Mucosa of stomach (tissue), 1 donor: ENCODE results near the gene MAL.

ENCODE experiments used
- H3K27me3 ChIP-seq: one replicate; pipeline ENCODE4 v1.7.0; 2013; ENCODE audit warnings: mild to moderate bottlenecking, low read length; ENCODE audit not compliant: control insufficient read depth, insufficient read depth
- H3K36me3 ChIP-seq: one replicate; pipeline ENCODE4 v1.7.0; 2013; ENCODE audit warnings: low read length; ENCODE audit not compliant: control insufficient read depth, insufficient read depth
- H3K4me1 ChIP-seq: one replicate; pipeline ENCODE4 v1.7.0; 2013; ENCODE audit warnings: mild to moderate bottlenecking, low read length; ENCODE audit not compliant: control insufficient read depth, insufficient read depth
- H3K4me3 ChIP-seq: one replicate; pipeline ENCODE4 v1.7.0; 2013; ENCODE audit warnings: low read length
- H3K9ac ChIP-seq: one replicate; pipeline ENCODE4 v1.7.0; 2013; ENCODE audit warnings: mild to moderate bottlenecking, low read length, moderate library complexity
- H3K9me3 ChIP-seq: one replicate; pipeline ENCODE4 v1.7.0; 2013; ENCODE audit warnings: mild to moderate bottlenecking, low read length, moderate library complexity; ENCODE audit not compliant: control insufficient read depth
- donor health status: Pancreatic carcinoma.

The MAL gene

DNA sequence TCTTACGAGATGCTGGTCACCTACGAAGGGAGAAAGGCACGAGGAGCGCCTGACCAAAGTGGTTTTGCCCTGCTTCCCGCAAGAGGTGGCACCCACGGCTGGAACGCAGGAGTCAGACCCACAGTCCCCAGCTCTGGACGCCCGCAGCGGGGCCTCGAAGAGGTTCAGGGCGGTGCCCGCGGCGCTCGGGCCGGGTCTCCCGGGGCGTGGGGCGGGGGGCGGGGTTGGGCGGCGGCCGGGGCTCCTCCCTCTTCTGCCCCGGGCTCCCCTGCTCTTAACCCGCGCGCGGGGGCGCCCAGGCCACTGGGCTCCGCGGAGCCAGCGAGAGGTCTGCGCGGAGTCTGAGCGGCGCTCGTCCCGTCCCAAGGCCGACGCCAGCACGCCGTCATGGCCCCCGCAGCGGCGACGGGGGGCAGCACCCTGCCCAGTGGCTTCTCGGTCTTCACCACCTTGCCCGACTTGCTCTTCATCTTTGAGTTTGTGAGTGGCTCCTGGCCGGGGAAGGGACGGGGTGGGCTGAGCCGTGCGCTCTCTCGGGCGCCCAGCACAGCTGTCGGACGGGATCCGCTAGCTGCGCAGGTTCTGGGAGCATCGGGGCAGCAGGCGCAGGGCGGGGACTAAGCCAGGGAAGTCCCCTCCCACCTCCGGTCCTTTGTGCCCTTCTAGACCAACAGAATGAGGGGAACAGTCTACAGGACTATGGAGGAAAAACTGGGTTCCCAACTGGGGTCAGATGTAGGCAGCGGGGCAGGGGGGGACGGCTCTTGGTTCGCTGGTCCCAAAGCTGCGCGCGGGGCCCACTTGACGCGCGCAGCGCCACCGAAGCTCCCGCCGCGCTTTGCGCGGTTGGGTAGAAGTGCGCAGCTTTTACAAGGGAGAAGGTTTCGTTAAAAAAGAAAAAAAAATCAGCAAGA is at the start of gene MAL:
Gene MAL, plus strand, starts transcription at position 303 of the 914 bp plus-strand sequence. Its CDS starts 85 bp downstream, at position 388.
- H3K4me3 ChIP-seq, result peak within 1 kb of the TSS; percentile 35
- H3K9ac ChIP-seq, result peak within 1 kb of the TSS; percentile 73
- no peaks in the 10 kb centered on the region for H3K36me3 ChIP-seq
- H3K27me3 ChIP-seq, result peaks cover 48% of the 10 kb centered on the region
- no peaks in the 10 kb centered on the region for H3K9me3 ChIP-seq
- peaks cover 29% of the 10 kb centered on the region for H3K4me1 ChIP-seq

DNA sequence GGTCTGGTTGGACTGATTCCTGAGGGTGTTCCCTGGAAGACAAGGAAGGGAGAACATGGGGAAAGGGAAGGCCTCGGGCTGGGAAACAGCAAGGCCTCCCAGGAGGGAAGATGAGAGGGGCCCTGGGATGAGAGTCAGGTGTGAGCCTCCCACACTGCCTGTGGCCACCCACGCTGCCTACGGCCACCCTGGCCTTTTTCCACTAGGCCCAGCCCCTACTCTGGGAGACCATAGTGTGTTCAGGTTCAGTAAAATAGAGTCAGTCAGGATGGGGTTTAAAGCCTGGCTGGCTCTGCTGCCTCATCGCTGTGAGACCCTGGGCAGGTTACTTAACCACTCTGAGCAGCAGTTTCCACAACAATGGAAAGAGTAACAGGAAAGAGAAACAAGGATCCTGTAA is 47.7 kb upstream of the MAL start:
- H3K9me3 ChIP-seq, result no peaks in the 10 kb centered on the region
- H3K36me3 ChIP-seq, result no peaks in the 10 kb centered on the region
- H3K27me3 ChIP-seq, result no peaks in the 10 kb centered on the region
- no peaks in the 10 kb centered on the region for H3K4me1 ChIP-seq
- no peak overlapping the region for H3K9ac ChIP-seq
- H3K4me3 ChIP-seq, result no peak overlapping the region

DNA sequence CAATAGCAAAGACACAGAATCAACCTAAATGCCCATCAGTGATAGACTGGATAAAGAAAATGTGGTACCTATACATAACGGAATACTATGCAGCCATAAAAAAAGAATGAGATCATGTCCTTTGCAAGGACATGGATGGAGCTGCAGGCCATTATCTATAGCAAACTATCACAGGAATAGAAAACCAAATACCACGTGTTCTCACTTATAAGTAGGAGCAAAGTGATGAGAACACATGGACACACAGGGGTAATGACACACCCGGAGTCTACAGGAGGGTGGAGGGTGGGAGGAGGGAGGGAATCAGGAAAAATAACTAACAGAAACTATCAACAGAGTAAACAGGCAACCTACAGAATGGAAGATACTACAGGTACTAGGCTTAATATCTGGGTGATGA is 46.6 kb upstream of the MAL start:
- Histone ChIP-seq H3K4me3 (no peak overlapping the region), H3K9ac (no peak overlapping the region), H3K9me3 (no peaks in the 10 kb centered on the region), H3K27me3 (no peaks in the 10 kb centered on the region), H3K4me1 (no peaks in the 10 kb centered on the region), H3K36me3 (no peaks in the 10 kb centered on the region)

DNA sequence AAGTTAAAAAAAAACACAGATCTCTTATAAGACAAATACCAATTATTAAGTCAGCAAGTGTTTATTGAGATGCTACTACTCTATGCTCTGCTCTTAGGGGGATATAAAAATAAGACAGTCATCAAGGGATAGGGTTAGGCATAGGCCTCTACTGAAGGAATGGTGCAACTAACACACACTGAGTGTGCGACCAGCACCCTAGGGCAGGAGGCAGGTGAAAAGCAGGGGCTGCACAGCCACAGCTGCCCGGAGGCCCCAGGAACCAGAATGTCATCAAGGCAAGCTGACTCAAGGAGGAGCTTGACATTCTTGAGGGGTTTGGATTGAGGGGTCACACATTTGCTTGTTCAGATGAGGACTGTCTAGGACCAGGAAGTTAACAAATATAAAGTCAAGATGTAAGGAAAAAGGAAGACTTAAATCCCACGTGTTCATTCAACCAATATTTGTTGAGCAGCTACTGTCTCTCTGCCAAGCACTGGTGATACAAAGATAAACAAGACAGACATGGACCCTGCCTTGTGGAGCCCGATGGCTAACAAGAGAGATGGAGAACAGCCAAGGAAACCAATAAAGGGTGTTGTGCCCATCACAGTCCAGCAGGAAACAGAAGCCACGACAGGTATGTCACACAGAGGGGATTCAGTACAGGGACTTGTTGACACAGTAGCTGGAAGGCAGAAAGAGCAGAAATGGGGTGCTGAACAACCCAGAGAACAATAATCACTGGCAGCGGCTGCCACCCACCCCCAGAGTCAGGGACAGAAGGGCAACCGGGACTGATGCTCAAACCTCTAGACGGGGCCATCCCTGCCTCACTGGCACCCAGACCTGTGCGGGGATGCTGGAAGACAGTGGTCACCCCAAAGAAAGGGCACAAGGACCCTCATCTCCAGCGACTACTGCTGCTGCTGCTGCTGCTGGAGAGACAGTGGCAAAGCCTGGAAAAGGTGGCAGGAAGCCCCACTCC is 45.8 kb upstream of the MAL start:
- no peak overlapping the region for H3K9ac ChIP-seq
- no peaks in the 10 kb centered on the region for H3K4me1 ChIP-seq
- H3K27me3 ChIP-seq, result no peaks in the 10 kb centered on the region
- no peaks in the 10 kb centered on the region for H3K9me3 ChIP-seq
- no peaks in the 10 kb centered on the region for H3K36me3 ChIP-seq
- no peak overlapping the region for H3K4me3 ChIP-seq

DNA sequence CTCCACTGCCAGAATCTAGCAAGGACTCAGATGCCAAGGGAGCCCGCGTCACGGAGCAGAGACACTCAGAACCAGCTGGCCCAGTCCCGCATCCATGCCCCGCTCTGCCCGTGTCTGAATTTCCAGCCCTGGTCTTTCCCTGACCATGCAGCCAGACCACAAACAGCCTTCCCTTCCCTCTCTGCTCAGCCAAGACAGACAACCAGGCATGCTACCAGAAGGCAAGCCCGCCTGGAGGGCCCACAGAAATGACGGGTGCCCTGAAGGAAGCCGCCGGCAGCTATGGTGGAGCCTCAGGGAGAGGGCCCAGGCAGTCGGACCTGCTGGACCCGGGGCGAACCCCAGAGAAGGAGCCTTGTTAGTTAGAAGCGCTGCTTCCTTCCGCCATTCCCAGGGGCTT is 45.1 kb upstream of the MAL start:
- no peak overlapping the region for H3K9ac ChIP-seq
- H3K9me3 ChIP-seq, result no peaks in the 10 kb centered on the region
- H3K4me3 ChIP-seq, result no peak overlapping the region
- H3K36me3 ChIP-seq, result no peaks in the 10 kb centered on the region
- H3K4me1 ChIP-seq, result no peaks in the 10 kb centered on the region
- peaks cover 5% of the 10 kb centered on the region for H3K27me3 ChIP-seq

DNA sequence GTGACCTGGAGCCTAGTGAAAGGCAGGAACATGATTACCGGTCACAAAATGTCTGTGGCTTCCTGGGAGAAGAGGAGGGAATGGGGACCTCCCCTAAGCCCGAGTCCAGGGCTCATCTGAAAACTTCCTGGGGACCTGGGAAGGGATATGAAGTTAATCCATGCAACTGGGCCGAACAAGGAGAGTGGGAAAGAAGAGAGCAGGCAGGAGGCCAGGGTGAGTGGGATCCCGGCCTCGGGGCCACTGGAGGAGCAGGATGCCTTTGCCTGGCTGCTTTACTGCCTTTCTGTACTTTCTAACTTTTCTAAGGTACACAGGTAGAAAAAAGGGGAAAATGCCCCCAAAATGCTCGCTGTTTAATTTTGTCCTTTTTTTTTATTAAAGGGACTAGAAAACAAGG is 43.4 kb upstream of the MAL start:
- H3K4me3 ChIP-seq, result no peak overlapping the region
- H3K9ac ChIP-seq, result no peak overlapping the region
- H3K4me1 ChIP-seq, result no peaks in the 10 kb centered on the region
- H3K36me3 ChIP-seq, result no peaks in the 10 kb centered on the region
- H3K27me3 ChIP-seq, result peaks cover 6% of the 10 kb centered on the region
- no peaks in the 10 kb centered on the region for H3K9me3 ChIP-seq

DNA sequence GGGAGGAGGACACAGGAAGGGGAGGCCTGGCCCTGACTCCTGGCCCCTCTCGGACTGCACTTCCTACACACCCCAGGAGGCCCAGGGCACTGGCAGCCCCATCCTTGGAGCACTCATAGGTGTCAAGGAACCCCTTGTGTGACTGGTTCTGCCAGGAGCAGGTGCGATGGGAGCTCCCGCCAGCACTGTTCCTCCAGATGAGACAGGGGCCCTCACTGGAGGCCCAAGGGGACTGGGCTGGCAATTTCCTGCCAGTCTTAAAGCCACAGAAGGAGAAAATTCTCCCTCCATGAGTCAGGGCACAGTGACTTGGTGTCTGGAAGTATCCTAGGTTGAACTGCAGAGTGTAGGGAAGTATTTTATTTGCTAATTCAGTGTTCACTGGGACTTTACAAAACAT is 42.8 kb upstream of the MAL start:
- Histone ChIP-seq H3K27me3 (peaks cover 6% of the 10 kb centered on the region), H3K4me3 (no peak overlapping the region), H3K4me1 (no peaks in the 10 kb centered on the region), H3K36me3 (no peaks in the 10 kb centered on the region), H3K9ac (no peak overlapping the region), H3K9me3 (no peaks in the 10 kb centered on the region)

DNA sequence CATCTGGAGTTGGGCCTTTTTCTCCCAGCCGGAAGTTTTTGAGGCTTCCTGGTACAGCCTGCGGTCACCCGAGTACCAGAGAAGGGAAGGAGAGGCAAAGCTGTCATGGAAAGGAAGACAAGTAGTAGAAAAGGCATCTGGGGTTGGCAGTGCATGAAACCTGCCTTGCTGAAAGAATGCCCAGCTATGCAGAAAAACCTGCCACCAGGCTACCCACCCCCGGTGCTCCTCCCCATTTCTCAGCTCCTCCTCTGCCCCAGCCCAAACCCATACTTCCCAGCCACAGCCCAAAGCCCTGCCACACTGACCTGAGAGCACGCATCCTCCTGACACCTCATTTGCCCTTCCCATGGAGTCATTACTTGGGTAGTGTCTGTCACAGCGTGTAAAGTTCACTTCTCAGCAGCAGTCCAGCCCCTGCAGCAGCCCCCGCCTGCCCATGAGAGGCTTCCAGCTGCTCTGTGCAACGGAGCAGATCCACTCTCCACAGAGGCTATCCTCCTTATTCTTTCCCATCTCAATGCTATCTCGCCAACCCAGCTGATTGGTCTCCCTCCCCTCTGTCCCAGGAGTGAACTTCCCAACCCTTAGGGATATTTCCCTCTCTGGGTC is 40.4 kb upstream of the MAL start:
- no peaks in the 10 kb centered on the region for H3K4me1 ChIP-seq
- H3K4me3 ChIP-seq, result no peak overlapping the region
- no peaks in the 10 kb centered on the region for H3K9me3 ChIP-seq
- H3K9ac ChIP-seq, result no peak overlapping the region
- no peaks in the 10 kb centered on the region for H3K36me3 ChIP-seq
- H3K27me3 ChIP-seq, result peaks cover 6% of the 10 kb centered on the region

DNA sequence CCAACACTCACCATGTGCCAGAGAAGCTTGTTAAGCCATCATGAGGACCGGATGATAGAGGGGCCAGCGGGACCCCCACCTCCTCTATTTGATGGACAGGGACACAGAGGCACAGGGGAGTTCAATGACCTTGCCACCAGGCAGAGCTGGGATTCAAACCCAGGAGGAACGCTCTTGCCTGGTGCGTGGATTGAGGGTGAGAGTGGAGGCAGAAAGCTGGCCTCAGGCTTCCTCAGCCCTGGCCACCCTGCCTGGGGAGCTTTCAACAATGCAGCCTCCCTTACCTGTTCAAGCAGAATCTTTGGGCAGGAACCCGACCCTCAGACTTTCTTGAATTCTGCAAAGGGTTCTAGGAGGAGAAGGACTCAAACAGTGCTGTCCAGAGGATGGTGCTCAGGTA is 39.9 kb upstream of the MAL start:
- no peak overlapping the region for H3K4me3 ChIP-seq
- no peak overlapping the region for H3K9ac ChIP-seq
- H3K27me3 ChIP-seq, result peaks cover 6% of the 10 kb centered on the region
- no peaks in the 10 kb centered on the region for H3K36me3 ChIP-seq
- no peaks in the 10 kb centered on the region for H3K9me3 ChIP-seq
- no peaks in the 10 kb centered on the region for H3K4me1 ChIP-seq

DNA sequence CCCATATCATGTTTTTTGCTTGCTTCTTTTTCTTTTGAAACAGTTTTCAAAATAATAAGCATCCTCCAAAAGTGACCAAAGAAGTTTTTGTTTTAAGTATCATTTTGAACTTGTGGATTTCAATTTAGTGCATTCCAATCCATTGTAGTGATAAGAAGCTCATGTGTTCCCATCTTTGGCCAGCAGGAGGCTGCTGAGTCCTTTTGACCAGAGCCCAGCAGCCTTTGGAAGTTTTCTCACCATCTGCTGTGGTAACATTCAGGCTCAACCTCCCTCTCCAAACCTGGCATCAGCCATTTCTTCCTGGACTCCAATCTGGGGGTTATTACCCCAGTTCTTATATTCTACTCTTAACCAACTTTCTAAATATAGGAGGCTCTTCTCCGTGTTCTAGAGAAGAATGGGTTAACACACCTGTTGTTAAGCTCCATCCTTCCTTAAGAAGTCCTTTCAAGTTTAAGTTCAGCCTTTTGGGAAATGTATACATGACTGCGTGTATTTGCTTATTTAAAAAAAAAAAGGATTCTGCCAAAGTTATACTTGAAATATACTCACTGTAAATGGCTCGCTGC is 39.0 kb upstream of the MAL start:
- Histone ChIP-seq H3K9ac (no peak overlapping the region), H3K4me3 (no peak overlapping the region), H3K36me3 (no peaks in the 10 kb centered on the region), H3K4me1 (no peaks in the 10 kb centered on the region), H3K27me3 (peaks cover 6% of the 10 kb centered on the region), H3K9me3 (no peaks in the 10 kb centered on the region)

DNA sequence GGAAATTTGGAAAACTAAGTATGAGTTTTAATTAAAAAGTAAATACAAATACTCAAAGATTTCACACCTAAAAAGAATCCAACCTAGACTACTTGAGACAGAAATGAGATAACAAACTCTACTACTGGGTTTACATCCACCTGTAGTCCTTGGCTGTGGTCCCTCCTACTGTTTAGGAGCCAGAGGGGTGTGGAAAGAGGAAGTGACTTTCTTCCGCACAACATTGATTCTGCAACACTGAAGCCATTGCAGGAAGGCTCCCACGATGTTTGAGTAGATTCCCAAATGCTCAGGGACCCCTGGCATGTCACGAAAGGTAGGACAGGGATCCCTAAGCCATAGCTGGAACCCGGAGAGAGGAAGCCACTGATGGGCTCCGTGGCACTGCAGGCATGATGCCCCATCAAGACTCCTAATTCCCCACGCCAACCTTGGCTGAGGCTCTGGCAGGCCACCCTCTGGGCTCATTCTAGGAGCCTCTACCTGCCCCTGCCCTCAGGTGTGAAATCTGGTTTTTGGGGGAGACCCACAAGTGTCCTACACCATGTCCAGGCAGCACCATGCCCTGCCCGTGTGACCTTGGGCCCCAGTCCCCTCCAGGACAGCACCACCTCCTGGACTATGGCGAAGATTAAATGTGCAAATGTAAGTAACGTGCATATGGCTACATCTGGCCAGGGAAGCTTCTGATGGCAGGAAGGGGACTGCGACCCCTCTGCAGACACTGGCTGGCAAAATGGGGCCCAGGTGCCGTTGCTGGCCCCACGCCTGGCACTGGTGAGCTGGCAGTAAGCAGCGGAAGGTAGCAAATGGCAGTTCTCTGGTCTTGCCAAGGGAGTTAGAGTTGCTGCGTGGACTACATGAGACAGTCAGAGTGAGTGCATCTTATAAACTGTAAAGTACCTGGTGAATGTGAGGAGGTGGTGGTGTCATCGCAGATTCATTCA is 38.2 kb upstream of the MAL start:
- Histone ChIP-seq H3K9me3 (no peaks in the 10 kb centered on the region), H3K36me3 (no peaks in the 10 kb centered on the region)

More for the DNA sequence above, 38.2 kb upstream of the MAL start:
- no peaks in the 10 kb centered on the region for H3K4me1 ChIP-seq
- H3K27me3 ChIP-seq, result peaks cover 6% of the 10 kb centered on the region
- H3K4me3 ChIP-seq, result no peak overlapping the region
- no peak overlapping the region for H3K9ac ChIP-seq
